ENCODE results near the gene RPL36A.
A peak's percentile ranks its signal among the peaks of the same experiment; 100 is the strongest.

Gene RPL36A

DNA sequence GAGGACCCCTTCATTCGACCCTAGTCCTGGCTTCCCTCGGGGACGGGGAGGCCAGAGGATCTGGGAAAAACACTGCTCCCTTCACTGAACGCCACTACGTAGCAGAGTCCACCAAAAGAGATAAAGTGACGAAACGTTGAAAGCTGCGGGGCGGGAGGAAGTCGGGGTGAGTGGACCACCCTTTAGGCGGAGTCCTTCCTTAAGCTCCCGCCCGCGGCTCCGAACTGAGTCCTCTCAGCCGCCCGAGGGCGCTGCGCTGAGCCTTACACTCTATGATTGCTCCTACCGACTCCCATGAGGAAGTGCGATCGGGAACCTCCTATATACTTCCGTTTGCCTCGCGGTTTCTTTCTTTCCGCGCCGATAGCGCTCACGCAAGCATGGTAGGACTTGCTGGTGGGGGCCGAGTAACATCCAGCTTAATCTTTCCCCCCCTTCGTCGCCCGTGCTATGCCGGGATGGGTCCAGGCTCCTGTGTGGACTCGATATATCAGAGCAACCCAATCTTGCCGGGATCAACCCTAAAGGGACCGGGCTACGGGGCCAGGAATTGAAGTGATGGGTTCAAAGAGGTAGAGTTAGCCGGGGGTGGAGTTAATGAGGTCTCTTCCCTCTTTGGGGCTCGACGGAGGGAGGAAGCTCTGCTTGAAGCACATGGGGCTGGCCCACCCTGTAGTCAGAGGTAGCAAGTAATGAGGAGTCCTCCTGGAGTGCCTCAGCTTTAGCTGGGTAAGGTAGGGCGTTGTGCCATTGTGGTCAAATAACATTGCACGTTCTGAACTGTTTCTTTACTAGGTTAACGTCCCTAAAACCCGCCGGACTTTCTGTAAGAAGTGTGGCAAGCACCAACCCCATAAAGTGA, at the start of gene RPL36A:
Gene RPL36A, plus strand, starts transcription at position 348 of the 862 bp plus-strand sequence. Its CDS starts 33 bp downstream, at position 381.
- DNase-seq (ENCODE audit: low read depth, low spot score): peak; percentile 77

DNA sequence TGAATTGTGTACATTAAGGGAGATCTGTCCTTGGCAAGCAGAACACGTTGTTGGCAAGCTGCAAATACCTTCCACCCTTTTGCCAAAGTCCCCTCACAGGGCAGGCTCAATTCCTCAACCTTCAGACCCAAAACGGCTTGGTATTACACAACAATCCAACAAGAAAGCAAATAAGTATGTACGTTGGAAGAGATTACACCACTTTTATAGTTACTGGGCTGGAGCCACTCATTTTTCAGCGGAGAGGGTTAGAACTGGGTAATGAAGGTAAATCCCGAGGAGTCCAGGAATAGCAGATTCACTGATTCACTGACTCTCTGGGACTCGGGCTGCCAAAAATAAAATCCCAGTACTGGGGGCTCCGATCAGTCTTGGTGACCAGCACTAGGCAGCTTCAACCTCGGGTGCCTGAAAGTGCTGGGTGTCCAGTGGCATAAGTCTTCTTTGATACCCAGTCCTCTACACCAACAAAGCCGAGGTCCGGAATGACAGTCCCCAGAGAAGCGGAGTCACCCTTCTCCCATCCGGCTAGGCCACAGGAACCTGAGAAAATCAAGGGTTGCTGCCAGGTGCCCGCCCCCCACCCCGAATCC, 42.9 kb upstream of the RPL36A start:
- DNase-seq (ENCODE audit: low read depth, low spot score): no peak

DNA sequence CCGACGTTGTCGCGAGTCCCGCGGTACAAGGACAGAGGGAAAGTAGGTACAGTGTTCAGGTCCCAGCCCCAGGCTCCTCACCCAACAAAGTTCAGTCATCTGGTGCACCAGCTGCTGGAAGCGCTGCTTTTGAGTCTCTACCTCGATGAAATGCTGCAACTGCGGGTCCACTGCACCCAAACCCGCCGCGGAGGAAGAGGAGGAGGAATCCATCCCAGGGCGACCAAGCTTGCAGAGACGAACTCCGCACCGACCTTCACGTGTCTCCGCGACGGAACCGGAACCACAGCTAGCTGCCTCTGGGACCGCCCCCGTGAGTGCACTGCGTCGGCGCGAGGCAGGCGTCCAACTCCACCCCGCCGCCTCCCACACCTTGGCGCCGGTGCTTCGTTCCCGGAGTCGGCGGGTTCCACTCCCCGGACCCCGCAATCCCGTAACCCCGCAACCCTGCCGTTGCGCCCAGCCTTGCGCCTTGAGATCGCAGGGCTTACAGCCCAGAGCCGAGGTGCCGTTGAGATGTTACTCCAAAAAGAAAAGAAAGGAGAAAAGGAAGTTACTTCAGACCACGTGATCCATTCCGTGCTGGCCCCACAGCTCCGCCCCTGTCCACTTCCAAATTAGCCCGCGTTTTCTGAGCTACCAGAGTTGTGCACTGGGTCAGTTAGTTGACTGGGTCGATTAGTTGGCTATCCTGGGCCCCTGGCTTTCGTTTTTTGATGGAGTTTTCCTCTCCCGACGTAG, 42.2 kb upstream of the RPL36A start, which contains the start of gene TIMM8A:
Gene TIMM8A, minus strand, starts transcription at position 291 of the 741 bp plus-strand sequence. Its CDS starts 78 bp downstream, at position 213.
- peak; percentile 13 for DNase-seq (ENCODE audit: low read depth, low spot score)

DNA sequence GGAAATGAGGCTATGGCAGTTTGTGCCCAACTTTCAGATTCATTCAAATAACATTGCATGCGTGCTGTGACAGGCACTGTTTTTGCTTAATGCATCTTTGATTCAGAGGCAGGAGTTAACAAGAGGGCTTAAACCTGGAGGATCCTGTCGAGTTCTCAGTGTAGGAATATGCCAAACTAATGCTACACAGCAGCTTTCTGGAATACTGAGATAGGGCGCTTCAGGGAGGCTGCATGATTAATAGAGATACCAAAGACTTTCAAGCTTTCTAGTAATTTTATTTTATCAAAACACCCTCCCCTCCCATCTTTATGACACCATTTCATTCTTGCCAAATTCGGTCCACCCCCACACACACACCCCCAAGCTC, 41.6 kb upstream of the RPL36A start:
- no peak for DNase-seq (ENCODE audit: low read depth, low spot score)

DNA sequence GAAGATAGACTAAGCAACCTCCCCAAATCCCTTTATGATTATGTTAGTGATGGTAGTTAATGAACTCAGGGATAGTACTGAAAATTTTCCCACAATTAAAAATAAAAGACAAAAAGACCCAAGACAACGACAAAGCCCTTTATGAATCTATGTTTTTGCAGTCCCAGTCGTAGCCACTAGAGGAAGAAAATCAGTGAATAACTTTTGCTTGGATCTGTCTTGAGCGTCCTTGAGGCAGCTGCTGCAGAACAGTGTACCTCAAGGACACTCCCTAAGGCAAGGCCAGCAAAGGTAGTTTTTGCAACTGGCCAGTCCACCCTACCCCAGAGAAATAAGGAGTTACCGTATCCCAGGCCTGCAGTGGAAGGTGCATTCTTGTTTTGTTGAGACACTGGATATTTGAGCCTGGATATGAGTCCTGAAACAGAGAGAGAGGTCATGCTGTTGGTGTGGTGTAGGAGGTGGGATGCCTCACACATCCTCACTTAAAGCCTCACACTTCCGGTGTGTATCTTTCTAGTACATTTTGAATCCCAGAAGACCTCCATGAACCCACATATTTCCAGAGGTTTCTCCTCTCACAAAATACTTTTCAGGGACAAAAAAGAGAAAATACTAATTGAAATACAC, 33.5 kb upstream of the RPL36A start:
- DNase-seq (ENCODE audit: low read depth, low spot score): no peak

- DNase-seq (ENCODE audit: low read depth, low spot score): no peak
Observed at GRCh38 chrX:101359966-101360365, 30.8 kb upstream of the RPL36A start.

DNA sequence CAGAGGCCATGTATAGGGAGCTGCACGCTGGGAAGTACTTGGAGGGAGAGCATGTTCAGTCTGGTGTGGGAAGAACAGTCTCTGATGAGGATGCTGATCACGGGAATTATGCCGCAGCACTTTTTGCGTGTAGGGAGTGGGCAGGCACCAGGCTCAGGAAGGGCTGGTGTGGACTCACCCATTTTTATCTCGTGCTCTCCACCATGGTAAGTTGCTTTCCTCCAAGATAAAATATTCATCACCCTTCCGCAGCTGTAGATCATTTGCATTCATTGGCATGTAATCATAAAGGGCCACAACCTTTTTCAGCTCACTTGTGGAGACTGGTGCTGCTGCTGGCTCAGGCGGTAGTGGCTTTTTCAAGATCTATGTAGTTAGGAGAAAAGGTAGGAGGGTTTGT, 30.4 kb upstream of the RPL36A start:
- no peak for DNase-seq (ENCODE audit: low read depth, low spot score)

- no peak for DNase-seq (ENCODE audit: low read depth, low spot score)
Observed at GRCh38 chrX:101362116-101362515, 28.7 kb upstream of the RPL36A start.

- DNase-seq (ENCODE audit: low read depth, low spot score): no peak
Observed at GRCh38 chrX:101362757-101363156, 28.1 kb upstream of the RPL36A start.

DNA sequence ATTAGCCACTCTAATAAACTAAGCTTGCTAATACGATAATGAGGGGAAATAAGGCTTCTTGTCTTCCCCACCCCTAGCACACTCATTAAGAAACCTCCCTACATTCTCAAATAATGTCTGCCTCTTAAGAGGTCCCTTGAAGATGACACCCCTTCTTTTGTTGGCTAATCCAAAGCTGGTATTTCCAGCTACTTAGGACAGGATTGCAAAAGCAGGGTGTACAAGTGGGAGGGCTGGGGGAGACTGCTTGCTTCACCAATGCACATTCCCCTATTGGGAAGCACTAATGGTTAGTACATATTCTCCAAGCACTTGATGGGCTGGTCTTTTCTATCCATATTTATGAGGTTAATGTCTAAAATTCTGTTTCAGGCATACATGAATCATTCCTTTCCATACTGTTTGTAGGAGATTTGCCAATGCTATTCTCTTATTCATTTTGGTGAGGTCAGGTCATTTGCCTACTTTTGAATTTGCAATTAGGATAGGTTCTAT, 25.5 kb upstream of the RPL36A start:
- DNase-seq (ENCODE audit: low read depth, low spot score): no peak

DNA sequence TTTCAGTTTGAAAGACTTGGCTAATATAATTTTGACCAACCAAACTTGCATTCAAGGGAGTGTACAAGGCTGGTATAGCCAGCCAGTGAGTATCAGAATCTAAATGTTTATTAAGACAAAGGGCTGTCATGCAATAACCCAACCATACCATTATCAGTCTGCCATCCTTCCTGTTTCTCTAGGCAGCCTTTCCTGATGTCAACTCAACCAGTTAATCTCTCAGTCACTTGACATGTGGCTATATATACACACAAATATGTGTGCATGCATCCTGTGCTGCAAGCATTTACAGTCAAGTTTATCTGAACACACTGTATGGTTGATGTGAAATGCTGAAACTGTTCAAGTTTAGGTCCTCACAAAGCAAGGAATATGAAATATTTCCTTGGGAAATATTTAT, 22.0 kb upstream of the RPL36A start:
- no peak for DNase-seq (ENCODE audit: low read depth, low spot score)

- no peak for DNase-seq (ENCODE audit: low read depth, low spot score)
Observed at GRCh38 chrX:101369687-101370086, 21.1 kb upstream of the RPL36A start.

DNA sequence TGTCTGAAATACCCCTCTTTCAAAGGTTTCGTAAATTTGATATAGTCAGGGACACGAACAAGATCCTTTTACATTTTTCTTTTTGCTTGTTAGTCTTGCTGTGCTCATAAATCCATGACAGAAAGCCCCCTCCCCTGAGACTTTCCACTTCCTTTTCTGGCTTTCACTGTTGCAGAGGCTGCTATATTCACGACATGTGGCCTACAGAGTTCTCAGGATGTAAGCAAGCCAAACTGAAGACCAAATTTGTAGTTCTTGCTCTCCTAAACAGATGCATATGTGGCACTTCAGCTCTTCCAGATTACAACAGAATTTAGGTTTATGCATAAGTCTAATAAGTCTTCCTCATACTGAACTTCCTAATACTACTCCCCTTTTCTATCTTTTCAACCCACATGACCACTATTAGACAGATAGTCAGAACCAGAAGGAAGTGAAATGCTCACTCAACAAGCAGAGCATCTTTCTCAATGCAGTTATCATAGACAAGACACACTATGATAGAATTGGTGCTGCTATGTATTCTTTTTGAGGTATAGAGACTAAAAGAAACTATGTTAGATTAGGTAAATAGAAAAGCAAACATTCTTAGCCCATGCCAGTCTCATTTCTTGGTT, 19.8 kb upstream of the RPL36A start:
- DNase-seq (ENCODE audit: low read depth, low spot score): no peak

GRCh38 chrX:101377547-101377946, 13.3 kb upstream of the RPL36A start:
- no peak for DNase-seq (ENCODE audit: low read depth, low spot score)

GRCh38 chrX:101383679-101384205, 7.1 kb upstream of the RPL36A start:
- DNase-seq (ENCODE audit: low read depth, low spot score): no peak

DNA sequence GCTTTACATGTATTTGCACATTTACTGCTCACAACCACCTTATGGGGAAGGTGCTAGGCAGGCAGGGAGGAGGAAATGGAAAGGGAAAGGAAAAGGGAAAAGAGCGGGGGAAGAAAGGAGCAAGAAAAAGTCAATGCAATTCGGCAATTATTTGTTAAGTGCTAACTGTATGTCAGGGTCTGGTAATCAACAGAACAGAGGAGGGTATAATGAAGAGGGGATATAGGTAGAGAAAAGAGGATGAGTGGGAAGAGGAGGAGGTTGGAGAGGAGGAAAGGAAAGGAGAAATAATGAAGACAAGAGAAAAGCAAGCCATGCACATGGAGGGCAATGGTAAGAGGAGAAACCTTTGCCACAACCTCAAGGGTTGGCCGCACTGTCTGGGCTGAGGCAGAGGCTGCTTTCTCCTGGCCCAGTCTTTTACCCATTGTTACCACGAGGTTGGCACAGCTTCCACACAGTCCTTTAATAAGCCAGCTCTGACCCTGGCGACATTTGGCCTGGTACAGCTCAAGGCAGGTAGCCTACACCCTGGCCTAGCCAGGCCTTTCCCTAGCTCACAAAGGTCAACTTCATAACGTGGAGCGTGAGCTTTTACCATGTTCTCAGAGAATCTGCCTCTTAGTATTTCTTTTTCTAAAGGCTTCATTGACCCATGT, 5.7 kb upstream of the RPL36A start:
- no peak for DNase-seq (ENCODE audit: low read depth, low spot score)

DNA sequence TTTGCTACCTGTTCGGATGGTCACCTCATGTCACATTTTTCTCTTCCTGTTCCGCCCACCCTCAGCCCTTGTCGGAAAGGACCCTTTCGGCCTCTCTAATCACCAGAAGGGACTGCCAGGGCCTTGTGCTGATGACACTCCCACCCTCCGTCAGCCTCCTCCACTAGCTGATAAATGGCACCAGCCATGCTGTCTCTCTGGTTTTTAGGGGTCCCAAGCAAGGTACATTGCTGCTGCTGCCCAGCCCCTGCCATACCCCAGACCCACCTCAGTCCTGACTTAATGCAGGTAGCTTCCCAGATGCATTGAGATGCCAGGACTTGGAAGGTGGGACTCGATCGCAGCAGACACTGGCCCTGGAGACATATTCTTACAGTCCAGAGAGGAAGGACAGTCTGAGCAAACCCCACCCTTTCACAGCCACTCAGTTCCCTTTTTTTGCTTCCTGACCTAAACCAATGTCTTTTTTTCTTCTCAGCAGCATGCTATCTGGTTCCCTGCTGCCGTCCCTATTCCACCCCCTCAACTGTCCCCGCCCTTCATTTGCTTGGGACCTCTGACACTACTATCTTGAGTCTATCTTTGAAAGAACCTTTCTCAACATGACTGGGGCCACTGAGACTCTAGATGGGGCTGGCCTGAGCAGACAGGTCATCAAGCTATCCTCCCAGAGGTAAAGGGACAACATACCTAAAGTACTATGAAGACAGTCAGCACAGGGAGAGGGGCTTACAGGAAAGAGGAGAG, 4.8 kb upstream of the RPL36A start, which contains the start of gene BTK:
Gene BTK, minus strand, starts transcription at position 397 of the 747 bp plus-strand sequence. CDS start 10,907 bp downstream, outside the sequence.
- no peak for DNase-seq (ENCODE audit: low read depth, low spot score)

- no peak for DNase-seq (ENCODE audit: low read depth, low spot score)
Observed at GRCh38 chrX:101386542-101386885, 4.3 kb upstream of the RPL36A start.

DNA sequence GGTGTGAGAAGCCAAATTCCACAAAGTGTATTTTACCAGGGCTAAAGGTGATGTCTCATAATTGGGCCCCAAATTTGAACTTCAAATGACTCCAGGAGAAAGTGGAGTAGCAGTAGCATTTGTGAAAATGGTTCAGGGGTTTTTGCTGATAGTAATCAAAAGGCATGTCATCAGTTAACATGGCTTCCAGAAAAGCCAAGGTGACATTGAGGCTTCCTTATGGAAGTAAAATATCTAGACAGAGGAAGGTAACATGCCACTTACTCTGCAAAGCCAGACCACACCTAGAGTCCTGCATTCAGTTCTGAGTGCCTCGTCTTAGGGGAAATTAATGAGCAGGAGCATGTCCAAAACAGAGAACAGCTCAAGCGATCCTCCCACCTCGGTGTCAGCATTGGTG, 2.2 kb upstream of the RPL36A start:
- no peak for DNase-seq (ENCODE audit: low read depth, low spot score)

GRCh38 chrX:101391831-101392230, 1.0 kb downstream of the RPL36A start:
- no peak for DNase-seq (ENCODE audit: low read depth, low spot score)
